Measurements from ENCODE around the gene PSAP. TPM values are rescaled to one million over a fixed set of nuclear protein-coding genes. Genes with fewer than 3 reads are reported as not detected.

PSAP gene
- total RNA-seq, 1 experiment from 2014 or later = 397 TPM

DNA sequence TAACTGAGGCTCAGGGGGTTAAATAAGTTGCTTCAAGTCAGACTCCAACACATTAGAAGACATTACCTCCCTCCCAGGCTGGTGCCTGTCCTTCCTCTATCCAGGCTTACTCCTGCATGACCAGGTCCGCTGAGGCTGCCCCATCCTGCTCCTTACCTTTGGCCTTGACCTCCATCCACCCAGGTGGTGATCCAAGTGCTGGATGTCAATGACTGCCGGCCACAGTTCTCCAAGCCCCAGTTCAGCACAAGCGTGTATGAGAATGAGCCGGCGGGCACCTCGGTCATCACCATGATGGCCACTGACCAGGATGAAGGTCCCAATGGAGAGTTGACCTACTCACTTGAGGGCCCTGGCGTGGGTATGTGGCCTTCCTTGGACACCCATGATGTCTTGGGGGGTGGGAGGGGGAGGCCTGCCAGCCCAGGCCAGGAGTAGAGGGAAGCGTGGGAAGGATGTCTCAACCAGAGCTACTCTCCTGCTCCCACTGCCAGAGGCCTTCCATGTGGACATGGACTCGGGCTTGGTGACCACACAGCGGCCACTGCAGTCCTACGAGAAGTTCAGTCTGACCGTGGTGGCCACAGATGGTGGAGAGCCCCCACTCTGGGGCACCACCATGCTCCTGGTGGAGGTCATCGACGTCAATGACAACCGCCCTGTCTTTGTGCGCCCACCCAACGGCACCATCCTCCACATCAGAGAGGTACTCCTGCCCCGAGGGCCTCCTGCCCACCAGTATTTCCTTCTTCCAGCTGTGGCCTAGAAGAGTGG, 48.1 kb downstream of the PSAP start:
- TF ChIP-seq, protein P1, sequence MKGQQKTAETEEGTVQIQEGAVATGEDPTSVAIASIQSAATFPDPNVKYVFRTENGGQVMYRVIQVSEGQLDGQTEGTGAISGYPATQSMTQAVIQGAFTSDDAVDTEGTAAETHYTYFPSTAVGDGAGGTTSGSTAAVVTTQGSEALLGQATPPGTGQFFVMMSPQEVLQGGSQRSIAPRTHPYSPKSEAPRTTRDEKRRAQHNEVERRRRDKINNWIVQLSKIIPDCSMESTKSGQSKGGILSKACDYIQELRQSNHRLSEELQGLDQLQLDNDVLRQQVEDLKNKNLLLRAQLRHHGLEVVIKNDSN (CRISPR knock-in tag; IDR thresholded peaks at IDR 0.05) = no peak
- no peak for TF ChIP-seq GRHL2 (CRISPR knock-in tag; IDR thresholded peaks at IDR 0.05; ENCODE audit: insufficient replicate concordance, severe bottlenecking)
- no peak for TF ChIP-seq ZNF263 (CRISPR knock-in tag; IDR thresholded peaks at IDR 0.05; ENCODE audit: low read depth)
- no peak for TF ChIP-seq ZNF121 (CRISPR knock-in tag; IDR thresholded peaks at IDR 0.05)
- TF ChIP-seq TEAD4 (CRISPR knock-in tag; IDR thresholded peaks at IDR 0.05) = no peak
- TF ChIP-seq ZNF396 (CRISPR knock-in tag; IDR thresholded peaks at IDR 0.05; ENCODE audit: borderline replicate concordance) = no peak
- no peak for TF ChIP-seq ZNF138 (CRISPR knock-in tag; conservative IDR thresholded peaks at IDR 0.05)
- ATAC-seq = no peak
- DNase-seq (ENCODE audit: low spot score) = no peak
- H3K36me3 Mint-ChIP-seq = no peaks in the 10 kb centered on the region
- peaks cover 3% of the 10 kb centered on the region for H3K4me1 Mint-ChIP-seq
- no peak overlapping the region for H3K27ac Mint-ChIP-seq
- ChIA-PET POLR2A (no interaction called here), CTCF (interaction anchor here (0.5 to 1.0 kb wide), 3 partner anchors 26 to 316 kb away, joined by 3 to 5 read pairs (median 4); no protein-coding TSS in a partner anchor)
- no peaks in the 10 kb centered on the region for H3K9me3 Mint-ChIP-seq
- no peak overlapping the region for H3K4me3 Mint-ChIP-seq
- peaks cover 18% of the 10 kb centered on the region for H3K27me3 Mint-ChIP-seq (ENCODE audit: low read depth)

DNA sequence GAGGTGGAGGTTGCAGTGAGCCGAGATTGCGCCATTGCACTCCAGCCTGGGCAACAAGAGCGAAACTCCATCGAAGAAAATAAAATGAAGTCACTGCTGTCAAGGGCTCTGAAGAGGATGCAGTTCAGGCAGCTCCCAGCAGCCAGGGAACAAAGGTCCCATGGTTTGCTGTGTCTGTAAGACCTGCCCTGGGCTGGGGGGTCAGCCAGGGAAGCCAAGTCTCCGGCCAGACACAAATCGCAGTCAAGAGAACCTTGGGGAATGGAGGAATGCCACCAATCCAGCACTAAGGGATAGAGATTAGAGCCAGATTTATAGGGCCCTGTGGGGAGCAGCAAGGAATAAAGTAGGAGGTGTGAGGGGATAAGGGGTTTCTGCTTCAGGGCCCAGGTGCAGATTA, 48.8 kb downstream of the PSAP start:
- Mint-ChIP-seq H3K9me3 (no peaks in the 10 kb centered on the region), H3K27me3 (ENCODE audit: low read depth) (peaks cover 18% of the 10 kb centered on the region), H3K36me3 (no peaks in the 10 kb centered on the region), H3K4me3 (no peak overlapping the region), H3K4me1 (peaks cover 3% of the 10 kb centered on the region), H3K27ac (no peak overlapping the region)
- no peak for DNase-seq (ENCODE audit: low spot score)
- ATAC-seq = no peak
- ChIA-PET POLR2A (no interaction called here), CTCF (no interaction called here)
- no peak for TF ChIP-seq ZNF416 (CRISPR knock-in tag; IDR thresholded peaks at IDR 0.05)
- TF ChIP-seq, protein P2, sequence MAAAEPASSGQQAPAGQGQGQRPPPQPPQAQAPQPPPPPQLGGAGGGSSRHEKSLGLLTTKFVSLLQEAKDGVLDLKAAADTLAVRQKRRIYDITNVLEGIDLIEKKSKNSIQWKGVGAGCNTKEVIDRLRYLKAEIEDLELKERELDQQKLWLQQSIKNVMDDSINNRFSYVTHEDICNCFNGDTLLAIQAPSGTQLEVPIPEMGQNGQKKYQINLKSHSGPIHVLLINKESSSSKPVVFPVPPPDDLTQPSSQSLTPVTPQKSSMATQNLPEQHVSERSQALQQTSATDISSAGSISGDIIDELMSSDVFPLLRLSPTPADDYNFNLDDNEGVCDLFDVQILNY (CRISPR knock-in tag; IDR thresholded peaks at IDR 0.05) = no peak
- TF ChIP-seq, protein P3, sequence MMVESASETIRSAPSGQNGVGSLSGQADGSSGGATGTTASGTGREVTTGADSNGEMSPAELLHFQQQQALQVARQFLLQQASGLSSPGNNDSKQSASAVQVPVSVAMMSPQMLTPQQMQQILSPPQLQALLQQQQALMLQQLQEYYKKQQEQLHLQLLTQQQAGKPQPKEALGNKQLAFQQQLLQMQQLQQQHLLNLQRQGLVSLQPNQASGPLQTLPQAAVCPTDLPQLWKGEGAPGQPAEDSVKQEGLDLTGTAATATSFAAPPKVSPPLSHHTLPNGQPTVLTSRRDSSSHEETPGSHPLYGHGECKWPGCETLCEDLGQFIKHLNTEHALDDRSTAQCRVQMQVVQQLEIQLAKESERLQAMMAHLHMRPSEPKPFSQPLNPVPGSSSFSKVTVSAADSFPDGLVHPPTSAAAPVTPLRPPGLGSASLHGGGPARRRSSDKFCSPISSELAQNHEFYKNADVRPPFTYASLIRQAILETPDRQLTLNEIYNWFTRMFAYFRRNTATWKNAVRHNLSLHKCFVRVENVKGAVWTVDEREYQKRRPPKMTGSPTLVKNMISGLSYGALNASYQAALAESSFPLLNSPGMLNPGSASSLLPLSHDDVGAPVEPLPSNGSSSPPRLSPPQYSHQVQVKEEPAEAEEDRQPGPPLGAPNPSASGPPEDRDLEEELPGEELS (CRISPR knock-in tag; IDR thresholded peaks at IDR 0.05) = no peak
- TF ChIP-seq SMAD4 (CRISPR knock-in tag; IDR thresholded peaks at IDR 0.05) = no peak
- TF ChIP-seq, protein P4, sequence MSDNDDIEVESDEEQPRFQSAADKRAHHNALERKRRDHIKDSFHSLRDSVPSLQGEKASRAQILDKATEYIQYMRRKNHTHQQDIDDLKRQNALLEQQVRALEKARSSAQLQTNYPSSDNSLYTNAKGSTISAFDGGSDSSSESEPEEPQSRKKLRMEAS (CRISPR knock-in tag; IDR thresholded peaks at IDR 0.05) = no peak
- TF ChIP-seq IRF2 (CRISPR knock-in tag; IDR thresholded peaks at IDR 0.05; ENCODE audit: borderline replicate concordance, low read depth) = no peak
- TF ChIP-seq NR2C2 (CRISPR knock-in tag; IDR thresholded peaks at IDR 0.05) = no peak
- TF ChIP-seq, protein P5, sequence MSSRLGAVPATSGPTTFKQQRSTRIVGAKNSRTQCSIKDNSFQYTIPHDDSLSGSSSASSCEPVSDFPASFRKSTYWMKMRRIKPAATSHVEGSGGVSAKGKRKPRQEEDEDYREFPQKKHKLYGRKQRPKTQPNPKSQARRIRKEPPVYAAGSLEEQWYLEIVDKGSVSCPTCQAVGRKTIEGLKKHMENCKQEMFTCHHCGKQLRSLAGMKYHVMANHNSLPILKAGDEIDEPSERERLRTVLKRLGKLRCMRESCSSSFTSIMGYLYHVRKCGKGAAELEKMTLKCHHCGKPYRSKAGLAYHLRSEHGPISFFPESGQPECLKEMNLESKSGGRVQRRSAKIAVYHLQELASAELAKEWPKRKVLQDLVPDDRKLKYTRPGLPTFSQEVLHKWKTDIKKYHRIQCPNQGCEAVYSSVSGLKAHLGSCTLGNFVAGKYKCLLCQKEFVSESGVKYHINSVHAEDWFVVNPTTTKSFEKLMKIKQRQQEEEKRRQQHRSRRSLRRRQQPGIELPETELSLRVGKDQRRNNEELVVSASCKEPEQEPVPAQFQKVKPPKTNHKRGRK (CRISPR knock-in tag; IDR thresholded peaks at IDR 0.05; ENCODE audit: borderline replicate concordance) = no peak
- TF ChIP-seq ZNF671 (CRISPR knock-in tag; IDR thresholded peaks at IDR 0.05) = no peak
- TF ChIP-seq, protein P6, sequence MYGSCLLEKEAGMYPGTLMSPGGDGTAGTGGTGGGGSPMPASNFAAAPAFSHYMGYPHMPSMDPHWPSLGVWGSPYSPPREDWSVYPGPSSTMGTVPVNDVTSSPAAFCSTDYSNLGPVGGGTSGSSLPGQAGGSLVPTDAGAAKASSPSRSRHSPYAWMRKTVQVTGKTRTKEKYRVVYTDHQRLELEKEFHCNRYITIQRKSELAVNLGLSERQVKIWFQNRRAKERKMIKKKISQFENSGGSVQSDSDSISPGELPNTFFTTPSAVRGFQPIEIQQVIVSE (CRISPR knock-in tag; IDR thresholded peaks at IDR 0.05; ENCODE audit: borderline replicate concordance) = no peak
- no peak for TF ChIP-seq MXD4 (CRISPR knock-in tag; IDR thresholded peaks at IDR 0.05; ENCODE audit: borderline replicate concordance)
- TF ChIP-seq ELF4 (CRISPR knock-in tag; IDR thresholded peaks at IDR 0.05; ENCODE audit: low read depth) = no peak
- TF ChIP-seq, protein P7, sequence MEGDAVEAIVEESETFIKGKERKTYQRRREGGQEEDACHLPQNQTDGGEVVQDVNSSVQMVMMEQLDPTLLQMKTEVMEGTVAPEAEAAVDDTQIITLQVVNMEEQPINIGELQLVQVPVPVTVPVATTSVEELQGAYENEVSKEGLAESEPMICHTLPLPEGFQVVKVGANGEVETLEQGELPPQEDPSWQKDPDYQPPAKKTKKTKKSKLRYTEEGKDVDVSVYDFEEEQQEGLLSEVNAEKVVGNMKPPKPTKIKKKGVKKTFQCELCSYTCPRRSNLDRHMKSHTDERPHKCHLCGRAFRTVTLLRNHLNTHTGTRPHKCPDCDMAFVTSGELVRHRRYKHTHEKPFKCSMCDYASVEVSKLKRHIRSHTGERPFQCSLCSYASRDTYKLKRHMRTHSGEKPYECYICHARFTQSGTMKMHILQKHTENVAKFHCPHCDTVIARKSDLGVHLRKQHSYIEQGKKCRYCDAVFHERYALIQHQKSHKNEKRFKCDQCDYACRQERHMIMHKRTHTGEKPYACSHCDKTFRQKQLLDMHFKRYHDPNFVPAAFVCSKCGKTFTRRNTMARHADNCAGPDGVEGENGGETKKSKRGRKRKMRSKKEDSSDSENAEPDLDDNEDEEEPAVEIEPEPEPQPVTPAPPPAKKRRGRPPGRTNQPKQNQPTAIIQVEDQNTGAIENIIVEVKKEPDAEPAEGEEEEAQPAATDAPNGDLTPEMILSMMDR (IDR thresholded peaks at IDR 0.05) = no peak
- TF ChIP-seq NFE2L1 (CRISPR knock-in tag; IDR thresholded peaks at IDR 0.05) = no peak
- TF ChIP-seq FOXK1 (CRISPR knock-in tag; IDR thresholded peaks at IDR 0.05) = no peak
- TF ChIP-seq, protein P8, sequence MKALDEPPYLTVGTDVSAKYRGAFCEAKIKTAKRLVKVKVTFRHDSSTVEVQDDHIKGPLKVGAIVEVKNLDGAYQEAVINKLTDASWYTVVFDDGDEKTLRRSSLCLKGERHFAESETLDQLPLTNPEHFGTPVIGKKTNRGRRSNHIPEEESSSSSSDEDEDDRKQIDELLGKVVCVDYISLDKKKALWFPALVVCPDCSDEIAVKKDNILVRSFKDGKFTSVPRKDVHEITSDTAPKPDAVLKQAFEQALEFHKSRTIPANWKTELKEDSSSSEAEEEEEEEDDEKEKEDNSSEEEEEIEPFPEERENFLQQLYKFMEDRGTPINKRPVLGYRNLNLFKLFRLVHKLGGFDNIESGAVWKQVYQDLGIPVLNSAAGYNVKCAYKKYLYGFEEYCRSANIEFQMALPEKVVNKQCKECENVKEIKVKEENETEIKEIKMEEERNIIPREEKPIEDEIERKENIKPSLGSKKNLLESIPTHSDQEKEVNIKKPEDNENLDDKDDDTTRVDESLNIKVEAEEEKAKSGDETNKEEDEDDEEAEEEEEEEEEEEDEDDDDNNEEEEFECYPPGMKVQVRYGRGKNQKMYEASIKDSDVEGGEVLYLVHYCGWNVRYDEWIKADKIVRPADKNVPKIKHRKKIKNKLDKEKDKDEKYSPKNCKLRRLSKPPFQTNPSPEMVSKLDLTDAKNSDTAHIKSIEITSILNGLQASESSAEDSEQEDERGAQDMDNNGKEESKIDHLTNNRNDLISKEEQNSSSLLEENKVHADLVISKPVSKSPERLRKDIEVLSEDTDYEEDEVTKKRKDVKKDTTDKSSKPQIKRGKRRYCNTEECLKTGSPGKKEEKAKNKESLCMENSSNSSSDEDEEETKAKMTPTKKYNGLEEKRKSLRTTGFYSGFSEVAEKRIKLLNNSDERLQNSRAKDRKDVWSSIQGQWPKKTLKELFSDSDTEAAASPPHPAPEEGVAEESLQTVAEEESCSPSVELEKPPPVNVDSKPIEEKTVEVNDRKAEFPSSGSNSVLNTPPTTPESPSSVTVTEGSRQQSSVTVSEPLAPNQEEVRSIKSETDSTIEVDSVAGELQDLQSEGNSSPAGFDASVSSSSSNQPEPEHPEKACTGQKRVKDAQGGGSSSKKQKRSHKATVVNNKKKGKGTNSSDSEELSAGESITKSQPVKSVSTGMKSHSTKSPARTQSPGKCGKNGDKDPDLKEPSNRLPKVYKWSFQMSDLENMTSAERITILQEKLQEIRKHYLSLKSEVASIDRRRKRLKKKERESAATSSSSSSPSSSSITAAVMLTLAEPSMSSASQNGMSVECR (CRISPR knock-in tag; IDR thresholded peaks at IDR 0.05; ENCODE audit: borderline replicate concordance) = no peak
